ENCODE results near the gene COL13A1.

DNA sequence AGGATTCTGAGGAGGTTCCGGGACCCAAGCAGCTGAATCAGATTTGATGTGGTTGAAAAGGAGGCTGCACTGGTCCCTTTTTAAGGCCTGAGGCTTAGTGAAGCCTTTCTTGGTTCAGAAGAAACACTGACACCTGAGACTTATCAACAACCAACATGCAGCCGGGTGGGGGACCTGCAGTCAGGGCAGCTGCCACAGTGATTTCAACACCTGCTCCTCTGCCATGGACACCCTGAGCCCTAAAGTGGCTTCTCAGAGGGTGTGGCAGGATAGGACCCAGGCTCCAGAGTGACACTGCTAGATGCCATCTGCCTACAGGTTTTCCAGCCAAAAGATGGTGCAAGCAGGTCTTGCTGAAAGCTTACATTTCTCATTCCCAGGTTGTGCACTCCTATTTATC lies 99.3 kb downstream of the COL13A1 start:
- TF ChIP-seq, protein P1, sequence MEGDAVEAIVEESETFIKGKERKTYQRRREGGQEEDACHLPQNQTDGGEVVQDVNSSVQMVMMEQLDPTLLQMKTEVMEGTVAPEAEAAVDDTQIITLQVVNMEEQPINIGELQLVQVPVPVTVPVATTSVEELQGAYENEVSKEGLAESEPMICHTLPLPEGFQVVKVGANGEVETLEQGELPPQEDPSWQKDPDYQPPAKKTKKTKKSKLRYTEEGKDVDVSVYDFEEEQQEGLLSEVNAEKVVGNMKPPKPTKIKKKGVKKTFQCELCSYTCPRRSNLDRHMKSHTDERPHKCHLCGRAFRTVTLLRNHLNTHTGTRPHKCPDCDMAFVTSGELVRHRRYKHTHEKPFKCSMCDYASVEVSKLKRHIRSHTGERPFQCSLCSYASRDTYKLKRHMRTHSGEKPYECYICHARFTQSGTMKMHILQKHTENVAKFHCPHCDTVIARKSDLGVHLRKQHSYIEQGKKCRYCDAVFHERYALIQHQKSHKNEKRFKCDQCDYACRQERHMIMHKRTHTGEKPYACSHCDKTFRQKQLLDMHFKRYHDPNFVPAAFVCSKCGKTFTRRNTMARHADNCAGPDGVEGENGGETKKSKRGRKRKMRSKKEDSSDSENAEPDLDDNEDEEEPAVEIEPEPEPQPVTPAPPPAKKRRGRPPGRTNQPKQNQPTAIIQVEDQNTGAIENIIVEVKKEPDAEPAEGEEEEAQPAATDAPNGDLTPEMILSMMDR (IDR thresholded peaks at IDR 0.05): no peak
- TF ChIP-seq POLR2A (IDR thresholded peaks at IDR 0.05): no peak

All from vagina (tissue), 2 donors.